ENCODE results near the gene CUL4A. TPM values are rescaled to one million over a fixed set of nuclear protein-coding genes. Genes with fewer than 3 reads are reported as not detected.

Gene CUL4A
- total and polyA plus RNA-seq, 2 donors (not counting 3 experiments of a cell fraction or from before 2014, with no cell fraction given): 37.9 to 80.0 TPM

- H3K9ac ChIP-seq (replicated peaks; ENCODE audit: extremely low read depth, insufficient read depth, low read length): no peak overlapping the region
- no peaks in the 10 kb centered on the region for H4K20me1 ChIP-seq (replicated peaks; ENCODE audit: control insufficient read depth, extremely low read depth, insufficient read depth, low read length)
- no peaks in the 10 kb centered on the region for H3K9me1 ChIP-seq (replicated peaks; ENCODE audit: control insufficient read depth, extremely low read depth, insufficient read depth, low read length)
- no peaks in the 10 kb centered on the region for H3K4me1 ChIP-seq (ENCODE audit: control insufficient read depth, extremely low read depth, insufficient read depth, low read length)
- no TSS peak for BruUV-seq (replicated peaks)
- POLR2A ChIA-PET: no interaction called here
- TF ChIP-seq POLR2A (IDR thresholded peaks at IDR 0.05; ENCODE audit: low read depth, low read length): no peak
- TF ChIP-seq CTCF (IDR thresholded peaks at IDR 0.05; ENCODE audit: extremely low read depth in 1 of 2, insufficient read depth in 1 of 2, low read depth in 1 of 2, low read length in 2 of 2): no peak
- no peak for TF ChIP-seq JUN (IDR thresholded peaks at IDR 0.05; ENCODE audit: borderline replicate concordance, insufficient read depth, insufficient read length, low read depth)
- no peak for TF ChIP-seq GATA2 (IDR thresholded peaks at IDR 0.05; ENCODE audit: insufficient read depth, insufficient read length, low read depth, low read length)
- no peaks in the 10 kb centered on the region for H3K36me3 ChIP-seq (ENCODE audit: control insufficient read depth in 2 of 2, extremely low read depth in 1 of 2, insufficient read depth in 2 of 2, low read length in 2 of 2)
- DNase-seq (ENCODE audit: low read depth, low spot score) (no peak), FAIRE-seq (no peak)
- no peaks in the 10 kb centered on the region for H3K27me3 ChIP-seq (ENCODE audit: control insufficient read depth in 2 of 2, insufficient read depth in 2 of 2, low read length in 2 of 2)
- intact Hi-C loops (cut with micrococcal nuclease) (no loop called here), dilution Hi-C loops (cut with MboI; ENCODE audit: extremely low pct_ligation_motif_present, low sequenced_read_pairs) (no loop called here)
- H3K9me3 ChIP-seq (replicated peaks; ENCODE audit: control insufficient read depth, insufficient read depth, low read length): no peaks in the 10 kb centered on the region
- H3K4me3 ChIP-seq (replicated peaks in 1 of 3; ENCODE audit: insufficient read depth in 1 of 3, low read depth in 1 of 3, low read length in 3 of 3): no peak overlapping the region
- H3K27ac ChIP-seq (ENCODE audit: insufficient read depth, low read depth, low read length): no peak overlapping the region
- H2AFZ ChIP-seq (ENCODE audit: low read depth, low read length): no peak overlapping the region
- peaks cover 83% of the 10 kb centered on the region for H3K79me2 ChIP-seq (ENCODE audit: control insufficient read depth, insufficient read depth, low read length)
- CTCF ChIA-PET: no interaction called here
- no peak overlapping the region for H3K4me2 ChIP-seq (ENCODE audit: insufficient read depth, low read length)
Observed at GRCh38 chr13:113304121-113304520, 94.7 kb downstream of the CUL4A start.

GRCh38 chr13:113305208-113305607 is 95.8 kb downstream of the CUL4A start:
- Histone ChIP-seq H3K4me3 (replicated peaks in 1 of 3; ENCODE audit: insufficient read depth in 1 of 3, low read depth in 1 of 3, low read length in 3 of 3) (no peak overlapping the region), H3K9me3 (replicated peaks; ENCODE audit: control insufficient read depth, insufficient read depth, low read length) (no peaks in the 10 kb centered on the region), H3K79me2 (ENCODE audit: control insufficient read depth, insufficient read depth, low read length) (peaks cover 74% of the 10 kb centered on the region), H3K27me3 (ENCODE audit: control insufficient read depth in 2 of 2, insufficient read depth in 2 of 2, low read length in 2 of 2) (no peaks in the 10 kb centered on the region), H3K4me2 (ENCODE audit: insufficient read depth, low read length) (no peak overlapping the region), H3K4me1 (ENCODE audit: control insufficient read depth, extremely low read depth, insufficient read depth, low read length) (no peaks in the 10 kb centered on the region), H2AFZ (ENCODE audit: low read depth, low read length) (no peak overlapping the region), H3K9me1 (replicated peaks; ENCODE audit: control insufficient read depth, extremely low read depth, insufficient read depth, low read length) (no peaks in the 10 kb centered on the region), H4K20me1 (replicated peaks; ENCODE audit: control insufficient read depth, extremely low read depth, insufficient read depth, low read length) (no peaks in the 10 kb centered on the region), H3K9ac (replicated peaks; ENCODE audit: extremely low read depth, insufficient read depth, low read length) (no peak overlapping the region), H3K27ac (ENCODE audit: insufficient read depth, low read depth, low read length) (no peak overlapping the region), H3K36me3 (ENCODE audit: control insufficient read depth in 2 of 2, extremely low read depth in 1 of 2, insufficient read depth in 2 of 2, low read length in 2 of 2) (peaks cover 0 to 3% of the 10 kb centered on the region in 2 experiments)
- intact Hi-C loops (cut with micrococcal nuclease) (no loop called here), dilution Hi-C loops (cut with MboI; ENCODE audit: extremely low pct_ligation_motif_present, low sequenced_read_pairs) (no loop called here)
- ChIA-PET CTCF (no interaction called here), POLR2A (no interaction called here)
- DNase-seq (ENCODE audit: low read depth, low spot score): no peak
- no peak for FAIRE-seq
- TF ChIP-seq POLR2A (IDR thresholded peaks at IDR 0.05; ENCODE audit: low read depth, low read length): no peak
- TF ChIP-seq CTCF (IDR thresholded peaks at IDR 0.05; ENCODE audit: extremely low read depth in 1 of 2, insufficient read depth in 1 of 2, low read depth in 1 of 2, low read length in 2 of 2): no peak
- TF ChIP-seq MAX (IDR thresholded peaks at IDR 0.05; ENCODE audit: insufficient read depth, insufficient read length): no peak
- no peak for TF ChIP-seq MYC (IDR thresholded peaks at IDR 0.05; ENCODE audit: low read depth, low read length)
- TF ChIP-seq GATA2 (IDR thresholded peaks at IDR 0.05; ENCODE audit: insufficient read depth, insufficient read length, low read depth, low read length): no peak
- no peak for TF ChIP-seq POLR2AphosphoS5 (IDR thresholded peaks at IDR 0.05; ENCODE audit: insufficient read depth, low read depth, low read length)
- TF ChIP-seq FOS (IDR thresholded peaks at IDR 0.05; ENCODE audit: borderline replicate concordance, insufficient read depth, low read length): no peak
- no peak for TF ChIP-seq JUN (IDR thresholded peaks at IDR 0.05; ENCODE audit: borderline replicate concordance, insufficient read depth, insufficient read length, low read depth)
- TF ChIP-seq EZH2 (IDR thresholded peaks at IDR 0.05; ENCODE audit: borderline replicate concordance, low read depth, low read length, severe bottlenecking): no peak
- BruUV-seq (replicated peaks): no TSS peak

All from endothelial cell of umbilical vein (primary cell).